LoVo (cell line): ENCODE data around the gene PLXNA4.

Experiments
- DNase-seq: peaks from one replicate; pipeline ENCODE4 v3.0.0-alpha.2; 2016; ENCODE audit warnings: low spot score

PLXNA4 gene

GRCh38 chr7:132387596-132387995 lies 188.7 kb downstream of the PLXNA4 start:
- DNase-seq: no peak

- no peak for DNase-seq
Observed at GRCh38 chr7:132386201-132386681, 190.0 kb downstream of the PLXNA4 start.

DNA sequence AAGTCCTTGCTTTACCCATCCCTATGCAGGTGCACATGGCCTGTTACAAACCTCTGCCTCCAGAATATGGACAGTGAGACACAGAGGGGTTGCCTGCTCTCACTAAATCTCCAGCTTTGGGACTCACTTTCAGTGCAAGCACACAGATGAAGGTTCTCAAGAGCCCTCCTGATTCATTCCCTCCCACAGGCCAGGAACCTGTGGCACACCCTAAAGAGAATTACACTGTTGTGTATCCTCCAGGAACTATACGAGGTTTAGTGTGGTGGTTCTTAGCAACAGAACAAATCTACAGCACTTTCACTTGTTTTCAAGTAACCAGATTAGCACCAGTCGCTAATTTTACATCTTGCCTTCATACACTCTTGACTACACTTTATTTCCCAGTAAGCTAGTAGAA lies 192.3 kb downstream of the PLXNA4 start:
- no peak for DNase-seq

GRCh38 chr7:132381742-132382472 lies 194.4 kb downstream of the PLXNA4 start:
- no peak for DNase-seq

GRCh38 chr7:132380059-132380458 lies 196.2 kb downstream of the PLXNA4 start:
- DNase-seq: no peak

DNA sequence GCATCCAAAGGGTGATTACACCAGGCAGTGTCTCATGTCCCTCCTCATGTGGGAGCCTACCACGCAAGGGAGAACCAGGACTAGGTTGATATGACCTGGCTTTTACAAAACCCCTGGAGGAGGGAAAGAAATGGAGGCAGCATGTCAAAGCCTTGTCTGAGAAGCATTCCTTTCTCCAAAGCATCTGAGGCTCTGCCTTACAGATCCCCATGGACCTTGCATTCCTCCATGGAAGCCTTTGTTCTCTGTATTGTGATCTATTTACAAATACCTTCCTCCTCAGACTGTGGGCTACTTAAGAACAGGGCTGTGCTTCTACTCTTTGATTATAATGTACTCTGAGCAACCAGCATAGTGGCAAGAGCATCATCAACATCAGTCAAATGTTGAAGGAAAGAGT lies 197.0 kb downstream of the PLXNA4 start:
- DNase-seq: no peak

DNA sequence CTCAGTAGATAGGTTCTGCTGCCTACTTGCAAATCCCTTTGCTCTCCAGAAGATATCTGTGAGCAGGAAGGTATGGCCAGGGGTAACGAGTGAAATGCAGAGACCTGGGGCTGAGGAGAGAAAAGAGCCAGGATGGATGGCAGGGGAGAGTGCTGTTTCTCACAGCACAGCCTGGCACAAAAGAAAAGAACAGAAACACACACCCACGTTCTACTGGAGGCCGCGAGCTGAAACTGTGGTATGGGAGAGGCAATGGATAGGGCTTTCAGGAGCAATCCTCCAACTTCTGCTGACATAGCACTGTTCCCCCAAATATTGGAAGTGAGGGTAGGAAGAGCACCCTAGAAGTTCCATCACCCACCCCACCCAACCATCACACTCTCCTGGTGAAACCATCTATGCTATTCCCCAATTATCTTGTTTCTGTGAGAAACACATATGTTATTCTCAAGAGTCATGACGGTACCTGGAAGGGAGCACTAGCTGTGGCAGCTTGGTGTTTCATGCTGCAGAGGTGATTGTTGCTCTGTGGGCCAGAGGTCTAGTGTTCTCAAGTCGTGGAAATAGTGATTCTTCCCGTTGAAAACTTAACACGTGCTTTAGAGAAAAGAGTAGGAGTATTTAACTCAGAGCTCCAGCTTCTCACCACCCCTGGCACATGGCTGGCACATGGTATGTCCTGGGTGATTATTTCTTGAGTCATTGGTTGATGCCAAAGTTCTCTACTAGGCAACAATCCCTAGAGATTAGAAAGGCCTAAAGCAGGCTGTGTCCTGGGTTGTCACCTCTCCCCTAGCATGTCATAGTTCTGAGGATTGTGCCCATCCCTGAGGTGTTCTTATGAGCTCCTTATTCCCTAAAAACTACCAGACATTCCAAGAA lies 198.3 kb downstream of the PLXNA4 start:
- DNase-seq: no peak

- no peak for DNase-seq
Observed at GRCh38 chr7:132377015-132377414, 199.3 kb downstream of the PLXNA4 start.

DNA sequence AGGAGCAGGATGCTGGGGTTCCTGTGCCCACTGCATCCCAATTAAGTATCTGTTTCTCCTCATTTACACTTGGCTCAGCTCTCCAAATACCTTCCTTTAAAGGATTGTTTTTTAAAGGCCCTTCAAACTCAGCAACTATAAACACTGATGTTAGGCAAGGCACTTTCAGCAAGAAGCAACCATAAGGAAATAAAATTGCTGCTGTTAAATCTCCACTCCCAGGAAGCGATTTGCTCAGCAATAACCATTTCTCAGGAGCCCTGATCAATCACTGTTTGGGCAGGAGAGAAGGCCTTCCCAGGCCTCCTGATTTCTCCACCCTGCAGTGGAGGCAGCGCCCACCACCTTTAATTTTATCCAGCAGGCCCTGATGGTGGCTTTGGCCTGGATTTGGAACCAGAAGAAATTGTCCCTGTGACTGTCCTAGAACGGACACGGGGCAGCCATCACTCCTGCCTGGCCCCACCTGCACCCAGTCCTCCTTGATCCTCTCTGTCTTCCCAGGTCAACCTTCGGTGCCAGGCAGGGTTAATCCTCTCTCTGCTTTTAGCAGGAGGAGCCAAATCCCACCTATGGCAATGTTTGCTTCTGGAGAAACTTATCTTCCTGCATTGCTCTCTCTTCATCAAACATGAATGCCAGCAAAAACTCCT lies 199.8 kb downstream of the PLXNA4 start:
- DNase-seq: no peak

DNA sequence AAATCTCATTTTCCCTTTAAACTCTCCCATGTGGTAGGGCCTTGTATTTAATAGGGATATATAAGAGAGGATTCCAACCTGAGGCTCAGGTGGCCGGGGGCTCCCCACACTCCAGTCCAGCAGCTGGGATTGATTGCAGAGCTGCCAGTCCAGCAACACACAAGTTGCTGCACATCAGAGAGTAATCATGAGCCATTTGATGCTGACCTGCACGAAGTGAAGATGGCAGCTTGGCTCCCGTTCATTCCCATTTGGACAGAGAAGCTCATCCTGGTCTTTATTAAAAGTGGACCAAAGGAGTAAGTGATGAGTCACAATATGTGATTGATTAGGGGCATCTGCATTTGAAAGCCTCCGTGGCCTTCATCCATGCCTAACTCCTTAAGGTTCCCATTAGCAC lies 202.4 kb downstream of the PLXNA4 start:
- DNase-seq: no peak

GRCh38 chr7:132373041-132373440 lies 203.2 kb downstream of the PLXNA4 start:
- no peak for DNase-seq

- DNase-seq: no peak
Observed at GRCh38 chr7:132371948-132372347, 204.3 kb downstream of the PLXNA4 start.

DNA sequence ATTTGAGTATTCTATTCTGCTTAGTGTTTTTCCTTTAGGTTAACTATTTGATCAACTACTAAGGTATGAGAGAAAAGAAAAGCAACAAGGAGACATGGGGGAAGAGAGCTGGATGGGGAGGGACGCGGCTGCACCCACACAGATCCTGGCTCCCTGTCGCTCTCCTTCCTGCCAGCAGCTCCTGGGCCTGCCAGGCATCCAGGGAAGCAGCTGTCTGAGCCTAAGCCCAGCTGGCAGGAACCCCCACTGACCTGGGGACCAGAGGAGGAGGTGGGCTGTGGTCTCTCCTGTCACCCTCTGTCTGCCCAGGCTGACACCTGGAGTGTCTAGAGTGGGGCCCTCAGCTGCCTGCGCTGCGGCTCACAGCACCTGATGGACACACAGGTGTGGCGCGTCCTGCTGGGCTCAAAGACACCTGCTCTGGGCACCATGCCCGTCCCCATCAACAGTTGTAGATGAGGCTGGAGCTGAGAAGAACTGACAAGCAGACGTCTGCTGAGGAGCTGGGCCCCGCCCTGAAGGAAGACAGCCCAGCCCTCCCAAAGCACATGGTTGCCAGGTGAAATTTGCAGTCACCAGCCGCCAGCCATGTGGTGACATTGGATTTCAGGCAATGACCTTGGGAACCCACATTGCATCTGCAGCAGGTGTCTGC lies 207.9 kb downstream of the PLXNA4 start:
- DNase-seq: no peak

GRCh38 chr7:132367795-132368194 lies 208.5 kb downstream of the PLXNA4 start:
- no peak for DNase-seq

- no peak for DNase-seq
Observed at GRCh38 chr7:132367004-132367403, 209.3 kb downstream of the PLXNA4 start.

DNA sequence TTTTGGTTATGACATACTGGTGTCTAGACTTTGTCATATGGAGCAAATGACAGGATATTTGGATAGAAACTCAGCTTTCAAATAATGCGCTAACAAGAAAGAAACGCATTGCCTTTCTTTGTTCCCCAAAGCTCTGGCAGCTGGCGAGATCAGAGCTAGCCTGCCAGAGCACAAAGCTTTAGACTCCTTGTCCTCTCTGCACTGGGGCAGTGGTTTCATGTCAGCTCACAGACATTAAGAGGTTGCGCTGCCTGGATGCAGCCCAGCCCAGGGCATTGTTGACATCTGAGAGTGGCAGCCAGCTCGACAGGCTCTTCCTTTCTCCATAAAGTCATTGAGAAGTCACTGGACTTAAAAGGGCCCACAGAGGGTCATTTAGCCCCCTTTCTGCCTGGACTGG lies 212.0 kb downstream of the PLXNA4 start:
- DNase-seq: no peak

GRCh38 chr7:132362059-132362458 lies 214.2 kb downstream of the PLXNA4 start:
- no peak for DNase-seq

DNA sequence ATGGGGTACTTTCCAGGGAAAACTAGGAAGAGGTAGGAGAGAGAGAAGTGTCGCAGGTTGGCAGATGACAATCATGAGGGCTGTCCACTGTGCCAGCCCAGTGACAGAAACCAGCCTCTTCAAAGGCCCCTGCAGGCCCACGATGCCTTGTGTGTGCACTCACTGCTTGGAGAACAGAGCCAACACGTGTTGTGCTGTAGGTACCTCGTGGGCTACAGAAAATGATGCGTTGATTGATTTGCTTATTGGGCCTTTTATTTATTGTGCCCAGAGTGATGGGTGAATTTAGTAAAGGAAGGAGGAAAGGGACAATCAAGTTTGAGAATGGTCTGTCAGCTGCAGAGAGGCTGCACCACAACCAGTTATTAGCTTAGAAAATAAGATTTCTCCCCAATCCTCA lies 215.1 kb downstream of the PLXNA4 start:
- no peak for DNase-seq

GRCh38 chr7:132359743-132360142 lies 216.5 kb downstream of the PLXNA4 start:
- no peak for DNase-seq

DNA sequence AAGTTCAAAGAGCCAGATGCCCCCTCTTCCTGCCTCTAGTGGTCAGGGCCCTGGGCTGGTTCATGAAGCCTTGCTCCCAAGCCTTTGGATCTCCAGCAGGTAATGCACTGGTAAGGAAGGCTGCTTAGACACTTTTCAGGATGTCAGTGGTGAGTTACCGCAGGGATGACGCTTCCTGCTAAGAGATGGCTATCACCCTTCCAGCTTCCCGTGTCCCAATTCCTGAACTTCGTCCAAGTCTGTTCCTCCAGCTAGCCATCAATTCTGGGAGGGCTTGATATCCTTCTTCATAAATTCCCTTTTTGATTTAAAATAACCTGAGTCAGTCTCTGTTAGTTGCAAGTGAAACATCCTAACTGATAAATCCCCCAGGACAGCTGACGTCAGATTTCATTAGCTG lies 221.2 kb downstream of the PLXNA4 start:
- DNase-seq: no peak

DNA sequence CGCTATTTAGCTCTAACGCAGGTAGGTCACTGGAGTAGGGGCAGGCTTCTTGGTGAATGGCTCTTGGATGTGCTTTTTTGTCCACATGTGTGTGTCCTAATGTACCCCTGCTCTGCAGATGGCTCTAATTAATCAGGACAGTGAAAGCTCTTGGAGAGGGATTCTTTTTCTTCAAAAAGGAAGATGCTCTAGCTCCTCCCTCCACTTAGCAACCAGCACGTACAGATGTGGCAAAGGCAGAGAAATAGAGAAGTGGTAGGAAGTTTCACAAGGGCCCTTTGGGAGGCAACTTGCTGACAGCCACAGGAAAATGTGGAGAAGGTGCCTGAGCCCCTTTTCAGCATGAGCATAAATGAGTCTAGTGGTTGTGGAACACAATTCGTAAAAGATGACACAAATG lies 221.7 kb downstream of the PLXNA4 start:
- DNase-seq: no peak

DNA sequence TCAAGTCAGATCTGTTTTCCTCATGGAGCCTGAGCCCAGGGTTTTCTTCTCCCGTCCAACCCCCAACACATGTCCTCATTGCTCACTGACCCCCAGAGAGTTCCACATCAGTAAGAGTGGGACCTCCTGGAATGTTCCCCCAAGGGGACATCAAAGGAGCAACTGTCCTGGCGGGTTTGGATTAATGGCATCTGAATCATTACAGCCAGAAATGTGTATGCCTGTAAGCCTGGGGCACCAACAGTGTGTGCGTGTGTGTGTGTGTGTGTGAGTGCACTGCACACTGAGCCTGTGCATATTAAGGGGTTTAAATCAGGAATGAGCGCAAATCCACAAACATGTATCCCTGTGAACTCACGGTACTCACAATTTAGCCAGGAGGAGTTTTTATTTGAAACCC lies 222.3 kb downstream of the PLXNA4 start:
- no peak for DNase-seq
